ENCODE measurements around the gene HDDC3.
"Not testable (repeated sequence)": the region's sequence is repeated elsewhere in the genome, so short reads cannot be mapped to it uniquely, and the experiment has no call there.

HDDC3 gene

DNA sequence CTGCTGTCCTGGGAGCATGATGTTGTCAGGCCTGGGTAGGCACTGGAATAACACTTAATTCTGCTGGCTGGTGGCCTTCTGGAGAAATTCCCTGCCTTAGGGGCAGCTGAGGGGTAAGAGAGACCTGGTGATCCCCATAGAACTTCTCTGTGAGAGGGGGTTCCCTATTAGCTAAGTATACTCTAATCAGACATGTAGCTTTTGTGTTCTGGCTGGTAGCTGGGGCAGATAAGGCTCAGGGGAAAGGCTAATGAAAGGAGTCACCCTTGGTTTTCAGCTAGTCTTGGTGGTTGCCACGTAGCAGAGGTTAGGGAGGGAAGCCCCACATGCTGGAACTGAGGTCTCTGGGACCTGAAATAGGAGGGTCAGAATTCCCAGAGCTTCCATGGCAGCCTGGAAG is 952 bp upstream of the HDDC3 start:
- Histone ChIP-seq H3K4me1 (ENCODE audit: control insufficient read depth in 1 of 2, insufficient read depth in 1 of 2, low read depth in 1 of 2, low read length in 1 of 2) (peaks cover 76 to 86% of the 10 kb centered on the region in 2 experiments), H3K9me3 (no peaks in the 10 kb centered on the region), H3K36me3 (peaks cover 4% of the 10 kb centered on the region), H3K4me3 (ENCODE audit: low read depth in 1 of 2, low read length in 1 of 2) (no peak overlapping the region), H3K27ac (peak overlapping the region; percentile 91), H3K27me3 (no peaks in the 10 kb centered on the region)
- TF ChIP-seq CTCF (IDR thresholded peaks at IDR 0.05): no peak

GRCh38 chr15:90932660-90932991 is 277 bp upstream of the HDDC3 start:
- peaks cover 82 to 92% of the 10 kb centered on the region in 2 experiments for H3K4me1 ChIP-seq (ENCODE audit: control insufficient read depth in 1 of 2, insufficient read depth in 1 of 2, low read depth in 1 of 2, low read length in 1 of 2)
- H3K36me3 ChIP-seq: no peaks in the 10 kb centered on the region
- no peak for TF ChIP-seq CTCF (IDR thresholded peaks at IDR 0.05)
- no peaks in the 10 kb centered on the region for H3K9me3 ChIP-seq
- H3K27me3 ChIP-seq: no peaks in the 10 kb centered on the region
- H3K27ac ChIP-seq: peak overlapping the region; percentile 91
- peak overlapping the region; percentile 85 to 89 for H3K4me3 ChIP-seq (ENCODE audit: low read depth in 1 of 2, low read length in 1 of 2)

DNA sequence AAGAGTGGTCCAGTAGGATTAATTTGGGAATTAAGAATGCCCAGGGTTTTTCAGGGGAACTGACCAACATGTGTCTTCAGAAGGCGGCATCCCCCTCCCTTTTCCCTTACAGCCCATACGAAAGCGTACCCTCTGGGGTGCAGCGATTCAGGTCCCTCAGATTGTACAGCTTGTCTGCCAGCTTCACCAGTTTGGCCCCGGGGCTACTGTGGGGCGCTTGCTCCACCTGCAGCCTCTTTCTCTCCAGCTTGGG is 848 bp downstream of the HDDC3 start:
- Histone ChIP-seq H3K4me1 (ENCODE audit: control insufficient read depth in 1 of 2, insufficient read depth in 1 of 2, low read depth in 1 of 2, low read length in 1 of 2) (peaks cover 80 to 86% of the 10 kb centered on the region in 2 experiments), H3K27me3 (no peaks in the 10 kb centered on the region), H3K9me3 (no peaks in the 10 kb centered on the region), H3K4me3 (ENCODE audit: low read depth in 1 of 2, low read length in 1 of 2) (peak overlapping the region; percentile 85 to 89), H3K27ac (peak overlapping the region; percentile 91), H3K36me3 (no peaks in the 10 kb centered on the region)
- TF ChIP-seq CTCF (IDR thresholded peaks at IDR 0.05): no peak

DNA sequence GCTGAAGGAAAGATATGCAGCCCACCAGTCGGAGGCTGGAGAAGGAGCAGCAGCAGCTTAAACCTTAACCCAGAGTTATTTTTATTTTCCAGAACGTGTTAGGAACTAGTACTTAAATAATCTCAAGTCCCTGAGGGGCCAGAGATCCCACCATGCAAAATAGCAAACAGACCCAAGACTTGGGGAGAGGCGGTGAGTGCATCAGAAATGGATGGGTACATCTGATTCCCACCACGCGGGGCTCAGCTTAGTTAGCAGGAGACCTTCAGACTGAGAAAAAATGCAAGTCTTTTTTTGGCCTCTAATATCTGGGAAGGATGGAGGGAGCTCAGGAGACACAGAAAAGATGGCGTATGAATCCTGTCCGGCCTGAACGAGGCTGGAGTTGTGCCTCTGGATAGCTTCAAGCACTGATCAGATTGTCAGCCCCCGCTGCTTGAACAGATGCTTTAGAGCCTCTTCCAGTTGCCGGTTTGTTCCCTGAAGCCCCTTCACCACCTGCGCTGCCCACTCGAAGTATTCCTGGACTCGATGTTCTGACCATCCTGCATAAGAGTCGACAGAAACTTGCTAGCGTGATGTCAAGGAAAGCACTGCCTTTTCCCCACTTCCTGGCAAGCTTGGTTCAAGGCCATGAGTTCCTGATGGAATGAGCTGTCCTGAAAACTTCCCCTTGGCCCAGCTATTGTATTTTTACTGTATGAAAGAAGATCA is 1.3 kb downstream of the HDDC3 start:
- no peak for TF ChIP-seq CTCF (IDR thresholded peaks at IDR 0.05)
- Histone ChIP-seq H3K27me3 (no peaks in the 10 kb centered on the region), H3K27ac (peak overlapping the region; percentile 91), H3K9me3 (no peaks in the 10 kb centered on the region), H3K36me3 (no peaks in the 10 kb centered on the region), H3K4me3 (ENCODE audit: low read depth in 1 of 2, low read length in 1 of 2) (peak overlapping the region; percentile 85 to 89), H3K4me1 (ENCODE audit: control insufficient read depth in 1 of 2, insufficient read depth in 1 of 2, low read depth in 1 of 2, low read length in 1 of 2) (peaks cover 75 to 81% of the 10 kb centered on the region in 2 experiments)

DNA sequence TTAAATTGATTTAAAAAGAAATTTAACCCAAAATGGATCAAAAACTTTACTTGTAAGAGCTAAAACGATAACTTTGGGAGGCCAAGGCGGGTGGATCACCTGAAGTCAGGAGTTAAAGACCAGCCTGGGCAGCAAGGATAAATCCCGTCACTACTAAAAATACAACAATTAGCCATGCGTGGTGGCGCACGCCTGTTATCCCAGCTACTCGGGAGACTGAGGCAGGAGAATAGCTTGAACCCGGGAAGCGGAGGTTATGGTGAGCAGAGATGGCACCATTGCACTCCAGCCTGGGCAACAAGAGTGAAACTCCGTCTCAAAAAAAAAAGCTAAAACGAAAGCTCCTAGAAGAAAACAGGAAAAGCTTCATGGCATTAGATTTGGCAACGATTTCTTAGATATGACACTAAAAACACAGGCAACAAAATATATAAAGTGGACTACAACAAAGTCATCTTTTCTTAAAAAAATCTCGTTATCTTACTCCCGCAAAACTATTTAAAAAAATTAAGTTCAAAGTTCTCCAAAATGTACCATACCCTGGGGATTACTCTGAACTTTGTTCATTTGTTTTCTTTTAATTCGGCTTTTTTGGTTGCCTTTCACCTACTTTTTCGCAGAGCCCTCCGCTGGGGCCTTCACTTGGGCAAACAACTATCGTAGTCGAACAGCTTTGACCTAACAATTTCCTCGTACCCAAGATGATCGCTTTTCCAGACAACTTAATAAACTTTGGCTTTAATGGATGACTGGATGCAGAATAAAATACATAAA is 2.9 kb downstream of the HDDC3 start:
- TF ChIP-seq CTCF (IDR thresholded peaks at IDR 0.05): no peak
- H3K4me1 ChIP-seq (ENCODE audit: control insufficient read depth in 1 of 2, insufficient read depth in 1 of 2, low read depth in 1 of 2, low read length in 1 of 2): peaks cover 63 to 68% of the 10 kb centered on the region in 2 experiments
- no peaks in the 10 kb centered on the region for H3K27me3 ChIP-seq
- H3K9me3 ChIP-seq: no peaks in the 10 kb centered on the region
- peak overlapping the region; percentile 91 for H3K27ac ChIP-seq
- H3K4me3 ChIP-seq (ENCODE audit: low read depth in 1 of 2, low read length in 1 of 2): peak overlapping the region; percentile 72 to 89
- peaks cover 5% of the 10 kb centered on the region for H3K36me3 ChIP-seq

DNA sequence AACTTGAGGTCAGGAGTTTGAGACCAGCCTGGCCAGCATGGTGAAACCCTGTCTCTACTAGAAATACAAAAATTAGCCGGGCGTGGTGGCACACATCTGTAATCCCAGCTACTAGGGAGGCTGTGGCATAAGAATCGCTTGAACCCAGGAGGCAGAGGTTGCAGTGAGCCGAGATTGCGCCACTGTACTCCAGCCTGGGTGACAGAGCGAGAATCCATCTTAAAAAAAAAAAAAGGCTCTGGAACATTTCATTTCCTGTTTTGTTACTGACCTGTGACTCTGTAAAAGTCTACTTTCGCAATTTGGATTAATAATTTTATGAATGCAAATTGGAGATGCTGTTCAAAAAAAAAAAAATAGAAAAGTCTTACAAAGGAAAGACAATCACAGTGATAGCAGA is 4.2 kb downstream of the HDDC3 start:
- H3K4me1 ChIP-seq (ENCODE audit: control insufficient read depth in 1 of 2, insufficient read depth in 1 of 2, low read depth in 1 of 2, low read length in 1 of 2): peaks cover 54 to 55% of the 10 kb centered on the region in 2 experiments
- peak overlapping the region in 1 of 2 experiments; percentile 72 for H3K4me3 ChIP-seq (ENCODE audit: low read depth in 1 of 2, low read length in 1 of 2)
- peak overlapping the region; percentile 91 for H3K27ac ChIP-seq
- not testable (repeated sequence) for H3K27me3 ChIP-seq, H3K9me3 ChIP-seq
- peaks cover 15% of the 10 kb centered on the region for H3K36me3 ChIP-seq

- not testable (repeated sequence) for H3K27me3 ChIP-seq, H3K27ac ChIP-seq
- peaks cover 41 to 42% of the 10 kb centered on the region in 2 experiments for H3K4me1 ChIP-seq (ENCODE audit: control insufficient read depth in 1 of 2, insufficient read depth in 1 of 2, low read depth in 1 of 2, low read length in 1 of 2)
Observed at GRCh38 chr15:90926766-90927165, 5.6 kb downstream of the HDDC3 start.

More at GRCh38 chr15:90926766-90927165, 5.6 kb downstream of the HDDC3 start:
- not testable (repeated sequence) for H3K4me3 ChIP-seq (ENCODE audit: low read depth in 1 of 2, low read length in 1 of 2); H3K9me3 ChIP-seq
- peaks cover 23% of the 10 kb centered on the region for H3K36me3 ChIP-seq
